ENCODE measurements around the gene RSPO4.

RSPO4 gene

GRCh38 chr20:917416-917815, 84.7 kb downstream of the RSPO4 start:
- POLR2A ChIA-PET = no interaction called here
- TF ChIP-seq CTCF (IDR thresholded peaks at IDR 0.05; ENCODE audit: control extremely low read depth, extremely low read depth, low read depth, missing control alignments) = no peak
- no peak for DNase-seq (ENCODE audit: extremely low spot score)
- CTCF ChIA-PET = no interaction called here

GRCh38 chr20:916825-917224, 85.3 kb downstream of the RSPO4 start:
- POLR2A ChIA-PET = no interaction called here
- no peak for TF ChIP-seq CTCF (IDR thresholded peaks at IDR 0.05; ENCODE audit: control extremely low read depth, extremely low read depth, low read depth, missing control alignments)
- no peak for DNase-seq (ENCODE audit: extremely low spot score)
- CTCF ChIA-PET = no interaction called here

DNA sequence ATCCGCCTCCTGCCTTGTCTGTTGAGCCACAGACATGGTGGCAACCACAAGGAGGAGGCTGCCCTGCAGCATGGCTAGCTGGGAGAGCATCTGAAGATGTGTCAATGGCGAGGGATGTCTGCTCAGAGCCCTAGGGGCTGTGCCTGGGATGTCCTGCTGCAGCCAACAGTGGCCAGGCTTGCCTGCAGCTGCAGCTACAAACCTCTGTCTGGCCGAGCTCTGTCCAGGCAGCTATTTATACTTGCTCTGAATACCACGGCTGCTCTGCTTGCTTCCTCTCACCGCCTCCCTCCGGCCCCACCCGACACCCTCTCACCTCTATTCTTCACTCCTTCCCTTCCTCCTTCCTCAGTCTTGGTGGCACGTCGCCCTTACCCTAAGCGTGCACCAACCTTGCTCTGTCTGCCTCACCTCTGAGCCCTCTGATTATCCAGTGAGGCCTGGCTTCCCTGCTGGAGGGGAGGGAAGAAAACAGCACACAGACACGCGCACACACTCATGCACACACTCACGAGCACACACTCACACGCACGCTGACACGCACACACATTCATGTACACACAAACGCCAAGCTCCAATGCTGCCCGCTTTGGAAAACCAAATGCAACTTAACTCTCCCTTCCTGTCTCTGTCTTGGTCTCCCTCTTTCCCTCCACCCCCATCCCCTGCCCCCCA, 85.8 kb downstream of the RSPO4 start, which contains the start of gene ANGPT4:
TSS of gene ANGPT4 (minus strand) at position 210 of the 675 bp plus-strand sequence. CDS start at position 90, 120 bp downstream.
- POLR2A ChIA-PET = no interaction called here
- CTCF ChIA-PET = interaction anchor here (0.6 to 1.6 kb wide), 2 partner anchors 17 to 130 kb away, joined by 3 read pairs; no protein-coding TSS in a partner anchor
- no peak for TF ChIP-seq CTCF (IDR thresholded peaks at IDR 0.05; ENCODE audit: control extremely low read depth, extremely low read depth, low read depth, missing control alignments)
- DNase-seq (ENCODE audit: extremely low spot score) = no peak

DNA sequence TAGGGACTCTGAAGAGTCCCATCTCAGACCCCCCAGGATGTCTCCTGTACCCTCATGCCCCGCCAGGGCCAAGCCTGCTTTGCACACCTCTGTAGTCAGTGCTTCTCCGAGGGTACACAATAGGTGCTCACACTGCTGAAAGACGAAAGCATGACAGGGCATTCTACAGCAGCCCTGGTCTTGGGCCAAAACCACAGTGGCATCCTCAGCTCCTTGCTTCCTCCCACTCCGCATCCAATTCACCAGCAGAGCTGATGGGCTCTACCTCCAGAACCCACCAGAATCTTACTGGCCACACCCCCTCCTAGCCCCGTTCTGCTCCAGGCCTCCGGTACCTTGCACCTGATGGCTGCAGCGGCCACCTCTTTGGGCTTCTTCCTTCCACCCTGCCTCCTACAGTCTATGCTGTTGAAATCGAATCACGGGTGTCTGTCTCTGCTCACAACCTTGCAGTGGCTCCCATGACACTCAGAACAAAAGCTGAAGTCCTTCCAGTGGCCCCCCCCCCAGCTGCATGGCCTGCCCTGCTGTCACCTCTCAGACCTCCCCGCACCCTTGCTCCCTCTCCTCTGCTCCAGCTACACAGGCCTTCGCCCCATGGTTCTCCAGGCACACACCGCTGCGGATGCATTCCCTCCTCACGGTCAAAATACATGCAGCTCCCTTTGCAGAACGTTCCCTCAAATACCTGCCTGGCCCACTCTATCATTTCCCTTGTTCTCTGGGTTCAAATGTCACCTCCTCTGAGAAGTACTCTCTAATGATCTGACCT, 87.2 kb downstream of the RSPO4 start:
- no peak for DNase-seq (ENCODE audit: extremely low spot score)
- ChIA-PET POLR2A (no interaction called here), CTCF (interaction anchor here (0.7 to 1.6 kb wide), 2 partner anchors 42 to 129 kb away, joined by 3 read pairs; no protein-coding TSS in a partner anchor)
- no peak for TF ChIP-seq CTCF (IDR thresholded peaks at IDR 0.05; ENCODE audit: control extremely low read depth, extremely low read depth, low read depth, missing control alignments)

- ChIA-PET POLR2A (no interaction called here), CTCF (interaction anchor here (1.2 kb wide), 1 partner anchor 9 kb away, joined by 3 read pairs; no protein-coding TSS in a partner anchor)
- TF ChIP-seq CTCF (IDR thresholded peaks at IDR 0.05; ENCODE audit: control extremely low read depth, extremely low read depth, low read depth, missing control alignments) = no peak
- DNase-seq (ENCODE audit: extremely low spot score) = no peak
These were observed 88.7 kb downstream of the RSPO4 start for GRCh38 chr20:913306-913849.

- no peak for TF ChIP-seq CTCF (IDR thresholded peaks at IDR 0.05; ENCODE audit: control extremely low read depth, extremely low read depth, low read depth, missing control alignments)
- DNase-seq (ENCODE audit: extremely low spot score) = no peak
- CTCF ChIA-PET = no interaction called here
- POLR2A ChIA-PET = no interaction called here
These were observed 90.1 kb downstream of the RSPO4 start for GRCh38 chr20:911882-912600.
